Lung (tissue), 12 donors: Measurements from ENCODE around the gene RPE. TPM values are rescaled to one million over a fixed set of nuclear protein-coding genes. Genes with fewer than 3 reads are reported as not detected.

Experiments
- ATAC-seq: fragments of 200-7000 bp; cut with Tn5 transposase; one replicate; pipeline ENCODE4 v1.9.1; 2020; ENCODE audit warnings: moderate number of reproducible peaks; ENCODE audit not compliant: insufficient read depth, low FRiP score
- DNase-seq, 3 donors: peaks; one replicate each; pipeline ENCODE4 v3.0.0-alpha.2; 2013 to 2017
- H3K27ac ChIP-seq, 2 donors: one replicate each; pipeline ENCODE4 v1.5.1; 2013; ENCODE audit warnings: mild to moderate bottlenecking in 2 of 2, moderate library complexity in 2 of 2, control low read depth in 1 of 2, inconsistent platforms in 1 of 2, low read depth in 1 of 2, low read length in 1 of 2
- H3K27me3 ChIP-seq, 3 donors: one replicate each; pipeline ENCODE4 v1.5.1; 2013; ENCODE audit warnings: low read length in 2 of 3; ENCODE audit not compliant: control insufficient read depth in 3 of 3, insufficient read depth in 3 of 3
- H3K36me3 ChIP-seq, 4 donors: one replicate each; pipeline ENCODE4 v1.5.1; 2013; ENCODE audit warnings: low read length in 4 of 4, mild to moderate bottlenecking in 1 of 4, moderate library complexity in 1 of 4; ENCODE audit not compliant: control insufficient read depth in 4 of 4, insufficient read depth in 4 of 4
- H3K4me1 ChIP-seq, 5 donors: one replicate each; pipeline ENCODE4 v1.5.1; 2013; ENCODE audit warnings: low read length in 5 of 5, mild to moderate bottlenecking in 2 of 5, moderate library complexity in 1 of 5; ENCODE audit not compliant: control insufficient read depth in 5 of 5, insufficient read depth in 5 of 5
- H3K4me3 ChIP-seq: one replicate; pipeline ENCODE4 v1.5.1; 2013; ENCODE audit warnings: mild to moderate bottlenecking, control low read depth, moderate library complexity
- H3K9ac ChIP-seq, 2 donors: one replicate each; pipeline ENCODE4 v1.5.1; 2013; ENCODE audit warnings: low read length in 2 of 2, control low read depth in 1 of 2; ENCODE audit not compliant: insufficient read depth in 1 of 2
- H3K9me3 ChIP-seq, 4 donors: one replicate each; pipeline ENCODE4 v1.5.1; 2013; ENCODE audit warnings: low read length in 3 of 4, mild to moderate bottlenecking in 1 of 4, moderate library complexity in 1 of 4; ENCODE audit not compliant: control insufficient read depth in 4 of 4, insufficient read depth in 3 of 4
- CTCF ChIP-seq: IDR thresholded peaks from 2 replicates; pipeline ENCODE4 v1.5.1; 2012; ENCODE audit warnings: mild to moderate bottlenecking; ENCODE audit errors: control extremely low read depth, extremely low read depth
- WGBS, 2 donors: extraction: QIAGEN DNeasy Blood & Tissue Kit; methylation state at CpG; one replicate each; pipeline ENCODE4 v1.1.7; 2013; 5-methylcytosine and 5-hydroxymethylcytosine counted together
- polyA plus RNA-seq, 2 donors: library from polyadenylated mRNA; stranded (reverse); fragments of 200-250 nt; gene quantifications; one replicate each; pipeline ENCODE4 v1.2.1, GENCODE V29; 2013
- total RNA-seq, 2 donors: library from RNA; depleted of rRNA in 1 of 2; stranded (reverse); fragments of >200 nt in 1 of 2; gene quantifications; one replicate each; pipeline ENCODE4 v1.2.1, GENCODE V29; 2014 to 2021
- donor health status: control.
- donor health status: control.
- donor health status: Bipolar disorder and iron deficiency.
- donor health status: healthy.
- donor health status: DM: yes; HTN: yes; CAD: no.

RPE gene
- total and polyA plus RNA-seq, 4 donors: 12.5 to 72.2 (median 33.9) TPM

- no peaks in the 10 kb centered on the region for H3K27me3 ChIP-seq
- whole genome bisulfite sequencing, 2 donors: 64 to 67% methylated on average over 2 of the region's 2 CpGs
- TF ChIP-seq CTCF: no peak
- peaks cover 2 to 12% (median 6%) of the 10 kb centered on the region in 4 donors for H3K36me3 ChIP-seq
- H3K27ac ChIP-seq: no peak overlapping the region
- H3K4me1 ChIP-seq: peaks cover 0 to 15% (median 12%) of the 10 kb centered on the region in 5 donors
- H3K9me3 ChIP-seq: no peaks in the 10 kb centered on the region
- no peak overlapping the region for H3K4me3 ChIP-seq
- ATAC-seq: no peak
- DNase-seq: no peak
- no peak overlapping the region for H3K9ac ChIP-seq
These were observed 2.4 kb downstream of the RPE start for GRCh38 chr2:210004881-210005280.

- Histone ChIP-seq H3K36me3 (peaks cover 2 to 24% (median 5%) of the 10 kb centered on the region in 4 donors), H3K4me1 (peaks cover 0 to 15% (median 9%) of the 10 kb centered on the region in 5 donors), H3K27ac (peak overlapping the region in 1 of 2 donors; percentile 44), H3K9me3 (no peaks in the 10 kb centered on the region), H3K9ac (no peak overlapping the region), H3K4me3 (no peak overlapping the region), H3K27me3 (no peaks in the 10 kb centered on the region)
- TF ChIP-seq CTCF: no peak
- peak in 1 of 3 donors; percentile 9 for DNase-seq
- peak; percentile 32 for ATAC-seq
- 76 to 80% methylated on average over 2 of the region's 2 CpGs for WGBS, 2 donors
These were observed 5.5 kb downstream of the RPE start for GRCh38 chr2:210007895-210008294.

- Histone ChIP-seq H3K27ac (no peak overlapping the region), H3K4me3 (no peak overlapping the region), H3K9me3 (no peaks in the 10 kb centered on the region), H3K4me1 (peaks cover 0 to 10% (median 2%) of the 10 kb centered on the region in 5 donors), H3K27me3 (no peaks in the 10 kb centered on the region), H3K9ac (no peak overlapping the region), H3K36me3 (peaks cover 2 to 25% (median 6%) of the 10 kb centered on the region in 4 donors)
- ATAC-seq (no peak), DNase-seq (no peak)
- TF ChIP-seq CTCF: no peak
- WGBS, 2 donors: 74 to 77% methylated on average over 6 of the region's 6 CpGs
These were observed 6.7 kb downstream of the RPE start for GRCh38 chr2:210009126-210009525.

- Histone ChIP-seq H3K27ac (no peak overlapping the region), H3K4me1 (peaks cover 0 to 7% (median 0%) of the 10 kb centered on the region in 5 donors), H3K9me3 (no peaks in the 10 kb centered on the region), H3K4me3 (no peak overlapping the region), H3K27me3 (no peaks in the 10 kb centered on the region), H3K9ac (no peak overlapping the region), H3K36me3 (peaks cover 5 to 26% (median 8%) of the 10 kb centered on the region in 4 donors)
- ATAC-seq (no peak), DNase-seq (no peak)
- TF ChIP-seq CTCF: no peak
- WGBS, 2 donors: 68 to 76% methylated on average over 3 of the region's 3 CpGs
These were observed 7.5 kb downstream of the RPE start for GRCh38 chr2:210009896-210010295.
